Measurements from ENCODE around the gene EPS8L3. TPM values are rescaled to one million over a fixed set of nuclear protein-coding genes. Genes with fewer than 3 reads are reported as not detected.

The EPS8L3 gene
- total and polyA plus RNA-seq, 9 of the 15 experiments (the other 6 are each of a cell fraction or from before 2014, with no cell fraction given) = 0.09 to 0.42 (median 0.14) TPM; not detected in 5

DNA sequence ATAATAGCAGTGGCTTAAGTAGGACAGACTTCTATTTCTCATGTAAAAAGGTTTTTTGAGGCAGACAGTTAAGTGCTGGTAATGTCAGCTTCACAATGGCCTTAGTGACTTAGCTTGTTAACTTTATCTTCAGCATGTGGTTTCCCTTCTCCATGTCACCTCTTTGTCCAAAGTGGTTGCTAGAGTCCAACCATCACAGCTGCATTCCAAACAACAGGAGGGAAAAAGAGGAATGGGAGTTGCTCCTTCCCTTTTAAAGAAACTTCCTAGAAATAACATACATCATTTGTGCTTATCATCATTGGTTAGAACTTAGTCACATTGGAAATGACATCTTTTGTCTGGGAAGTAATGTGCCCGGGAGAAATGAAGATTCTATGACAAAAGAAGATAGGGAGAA is 41.8 kb downstream of the EPS8L3 start (continued):
- TF ChIP-seq, protein P1, sequence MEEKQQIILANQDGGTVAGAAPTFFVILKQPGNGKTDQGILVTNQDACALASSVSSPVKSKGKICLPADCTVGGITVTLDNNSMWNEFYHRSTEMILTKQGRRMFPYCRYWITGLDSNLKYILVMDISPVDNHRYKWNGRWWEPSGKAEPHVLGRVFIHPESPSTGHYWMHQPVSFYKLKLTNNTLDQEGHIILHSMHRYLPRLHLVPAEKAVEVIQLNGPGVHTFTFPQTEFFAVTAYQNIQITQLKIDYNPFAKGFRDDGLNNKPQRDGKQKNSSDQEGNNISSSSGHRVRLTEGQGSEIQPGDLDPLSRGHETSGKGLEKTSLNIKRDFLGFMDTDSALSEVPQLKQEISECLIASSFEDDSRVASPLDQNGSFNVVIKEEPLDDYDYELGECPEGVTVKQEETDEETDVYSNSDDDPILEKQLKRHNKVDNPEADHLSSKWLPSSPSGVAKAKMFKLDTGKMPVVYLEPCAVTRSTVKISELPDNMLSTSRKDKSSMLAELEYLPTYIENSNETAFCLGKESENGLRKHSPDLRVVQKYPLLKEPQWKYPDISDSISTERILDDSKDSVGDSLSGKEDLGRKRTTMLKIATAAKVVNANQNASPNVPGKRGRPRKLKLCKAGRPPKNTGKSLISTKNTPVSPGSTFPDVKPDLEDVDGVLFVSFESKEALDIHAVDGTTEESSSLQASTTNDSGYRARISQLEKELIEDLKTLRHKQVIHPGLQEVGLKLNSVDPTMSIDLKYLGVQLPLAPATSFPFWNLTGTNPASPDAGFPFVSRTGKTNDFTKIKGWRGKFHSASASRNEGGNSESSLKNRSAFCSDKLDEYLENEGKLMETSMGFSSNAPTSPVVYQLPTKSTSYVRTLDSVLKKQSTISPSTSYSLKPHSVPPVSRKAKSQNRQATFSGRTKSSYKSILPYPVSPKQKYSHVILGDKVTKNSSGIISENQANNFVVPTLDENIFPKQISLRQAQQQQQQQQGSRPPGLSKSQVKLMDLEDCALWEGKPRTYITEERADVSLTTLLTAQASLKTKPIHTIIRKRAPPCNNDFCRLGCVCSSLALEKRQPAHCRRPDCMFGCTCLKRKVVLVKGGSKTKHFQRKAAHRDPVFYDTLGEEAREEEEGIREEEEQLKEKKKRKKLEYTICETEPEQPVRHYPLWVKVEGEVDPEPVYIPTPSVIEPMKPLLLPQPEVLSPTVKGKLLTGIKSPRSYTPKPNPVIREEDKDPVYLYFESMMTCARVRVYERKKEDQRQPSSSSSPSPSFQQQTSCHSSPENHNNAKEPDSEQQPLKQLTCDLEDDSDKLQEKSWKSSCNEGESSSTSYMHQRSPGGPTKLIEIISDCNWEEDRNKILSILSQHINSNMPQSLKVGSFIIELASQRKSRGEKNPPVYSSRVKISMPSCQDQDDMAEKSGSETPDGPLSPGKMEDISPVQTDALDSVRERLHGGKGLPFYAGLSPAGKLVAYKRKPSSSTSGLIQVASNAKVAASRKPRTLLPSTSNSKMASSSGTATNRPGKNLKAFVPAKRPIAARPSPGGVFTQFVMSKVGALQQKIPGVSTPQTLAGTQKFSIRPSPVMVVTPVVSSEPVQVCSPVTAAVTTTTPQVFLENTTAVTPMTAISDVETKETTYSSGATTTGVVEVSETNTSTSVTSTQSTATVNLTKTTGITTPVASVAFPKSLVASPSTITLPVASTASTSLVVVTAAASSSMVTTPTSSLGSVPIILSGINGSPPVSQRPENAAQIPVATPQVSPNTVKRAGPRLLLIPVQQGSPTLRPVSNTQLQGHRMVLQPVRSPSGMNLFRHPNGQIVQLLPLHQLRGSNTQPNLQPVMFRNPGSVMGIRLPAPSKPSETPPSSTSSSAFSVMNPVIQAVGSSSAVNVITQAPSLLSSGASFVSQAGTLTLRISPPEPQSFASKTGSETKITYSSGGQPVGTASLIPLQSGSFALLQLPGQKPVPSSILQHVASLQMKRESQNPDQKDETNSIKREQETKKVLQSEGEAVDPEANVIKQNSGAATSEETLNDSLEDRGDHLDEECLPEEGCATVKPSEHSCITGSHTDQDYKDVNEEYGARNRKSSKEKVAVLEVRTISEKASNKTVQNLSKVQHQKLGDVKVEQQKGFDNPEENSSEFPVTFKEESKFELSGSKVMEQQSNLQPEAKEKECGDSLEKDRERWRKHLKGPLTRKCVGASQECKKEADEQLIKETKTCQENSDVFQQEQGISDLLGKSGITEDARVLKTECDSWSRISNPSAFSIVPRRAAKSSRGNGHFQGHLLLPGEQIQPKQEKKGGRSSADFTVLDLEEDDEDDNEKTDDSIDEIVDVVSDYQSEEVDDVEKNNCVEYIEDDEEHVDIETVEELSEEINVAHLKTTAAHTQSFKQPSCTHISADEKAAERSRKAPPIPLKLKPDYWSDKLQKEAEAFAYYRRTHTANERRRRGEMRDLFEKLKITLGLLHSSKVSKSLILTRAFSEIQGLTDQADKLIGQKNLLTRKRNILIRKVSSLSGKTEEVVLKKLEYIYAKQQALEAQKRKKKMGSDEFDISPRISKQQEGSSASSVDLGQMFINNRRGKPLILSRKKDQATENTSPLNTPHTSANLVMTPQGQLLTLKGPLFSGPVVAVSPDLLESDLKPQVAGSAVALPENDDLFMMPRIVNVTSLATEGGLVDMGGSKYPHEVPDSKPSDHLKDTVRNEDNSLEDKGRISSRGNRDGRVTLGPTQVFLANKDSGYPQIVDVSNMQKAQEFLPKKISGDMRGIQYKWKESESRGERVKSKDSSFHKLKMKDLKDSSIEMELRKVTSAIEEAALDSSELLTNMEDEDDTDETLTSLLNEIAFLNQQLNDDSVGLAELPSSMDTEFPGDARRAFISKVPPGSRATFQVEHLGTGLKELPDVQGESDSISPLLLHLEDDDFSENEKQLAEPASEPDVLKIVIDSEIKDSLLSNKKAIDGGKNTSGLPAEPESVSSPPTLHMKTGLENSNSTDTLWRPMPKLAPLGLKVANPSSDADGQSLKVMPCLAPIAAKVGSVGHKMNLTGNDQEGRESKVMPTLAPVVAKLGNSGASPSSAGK (IDR thresholded peaks at IDR 0.05) = no peak
- TF ChIP-seq ZBTB17 (CRISPR knock-in tag; IDR thresholded peaks at IDR 0.05) (no peak), RBFOX2 (IDR thresholded peaks at IDR 0.05; ENCODE audit: low read depth, low read length) (no peak), ARNT (IDR thresholded peaks at IDR 0.05) (no peak), RBM39 (optimal IDR thresholded peaks at IDR 0.05; ENCODE audit: low read depth, low read length) (no peak), BCOR (IDR thresholded peaks at IDR 0.05) (peak; percentile 81), SMAD3 (CRISPR knock-in tag; conservative IDR thresholded peaks at IDR 0.05) (no peak), POLR2A (conservative IDR thresholded peaks at IDR 0.05) (no peak), ZNF324 (CRISPR knock-in tag; IDR thresholded peaks at IDR 0.05) (no peak), NFIX (CRISPR knock-in tag; IDR thresholded peaks at IDR 0.05; ENCODE audit: low read depth) (no peak), RBM15 (IDR thresholded peaks at IDR 0.05; ENCODE audit: insufficient read depth, low read length) (no peak)
- TF ChIP-seq, protein P2, sequence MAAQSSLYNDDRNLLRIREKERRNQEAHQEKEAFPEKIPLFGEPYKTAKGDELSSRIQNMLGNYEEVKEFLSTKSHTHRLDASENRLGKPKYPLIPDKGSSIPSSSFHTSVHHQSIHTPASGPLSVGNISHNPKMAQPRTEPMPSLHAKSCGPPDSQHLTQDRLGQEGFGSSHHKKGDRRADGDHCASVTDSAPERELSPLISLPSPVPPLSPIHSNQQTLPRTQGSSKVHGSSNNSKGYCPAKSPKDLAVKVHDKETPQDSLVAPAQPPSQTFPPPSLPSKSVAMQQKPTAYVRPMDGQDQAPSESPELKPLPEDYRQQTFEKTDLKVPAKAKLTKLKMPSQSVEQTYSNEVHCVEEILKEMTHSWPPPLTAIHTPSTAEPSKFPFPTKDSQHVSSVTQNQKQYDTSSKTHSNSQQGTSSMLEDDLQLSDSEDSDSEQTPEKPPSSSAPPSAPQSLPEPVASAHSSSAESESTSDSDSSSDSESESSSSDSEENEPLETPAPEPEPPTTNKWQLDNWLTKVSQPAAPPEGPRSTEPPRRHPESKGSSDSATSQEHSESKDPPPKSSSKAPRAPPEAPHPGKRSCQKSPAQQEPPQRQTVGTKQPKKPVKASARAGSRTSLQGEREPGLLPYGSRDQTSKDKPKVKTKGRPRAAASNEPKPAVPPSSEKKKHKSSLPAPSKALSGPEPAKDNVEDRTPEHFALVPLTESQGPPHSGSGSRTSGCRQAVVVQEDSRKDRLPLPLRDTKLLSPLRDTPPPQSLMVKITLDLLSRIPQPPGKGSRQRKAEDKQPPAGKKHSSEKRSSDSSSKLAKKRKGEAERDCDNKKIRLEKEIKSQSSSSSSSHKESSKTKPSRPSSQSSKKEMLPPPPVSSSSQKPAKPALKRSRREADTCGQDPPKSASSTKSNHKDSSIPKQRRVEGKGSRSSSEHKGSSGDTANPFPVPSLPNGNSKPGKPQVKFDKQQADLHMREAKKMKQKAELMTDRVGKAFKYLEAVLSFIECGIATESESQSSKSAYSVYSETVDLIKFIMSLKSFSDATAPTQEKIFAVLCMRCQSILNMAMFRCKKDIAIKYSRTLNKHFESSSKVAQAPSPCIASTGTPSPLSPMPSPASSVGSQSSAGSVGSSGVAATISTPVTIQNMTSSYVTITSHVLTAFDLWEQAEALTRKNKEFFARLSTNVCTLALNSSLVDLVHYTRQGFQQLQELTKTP (IDR thresholded peaks at IDR 0.05; ENCODE audit: low read depth in 1 of 2, partially characterized antibody in 2 of 2) = no peak
- TF ChIP-seq, protein P3, sequence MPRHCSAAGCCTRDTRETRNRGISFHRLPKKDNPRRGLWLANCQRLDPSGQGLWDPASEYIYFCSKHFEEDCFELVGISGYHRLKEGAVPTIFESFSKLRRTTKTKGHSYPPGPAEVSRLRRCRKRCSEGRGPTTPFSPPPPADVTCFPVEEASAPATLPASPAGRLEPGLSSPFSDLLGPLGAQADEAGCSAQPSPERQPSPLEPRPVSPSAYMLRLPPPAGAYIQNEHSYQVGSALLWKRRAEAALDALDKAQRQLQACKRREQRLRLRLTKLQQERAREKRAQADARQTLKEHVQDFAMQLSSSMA (CRISPR knock-in tag; IDR thresholded peaks at IDR 0.05) = no peak
- TF ChIP-seq, protein P4, sequence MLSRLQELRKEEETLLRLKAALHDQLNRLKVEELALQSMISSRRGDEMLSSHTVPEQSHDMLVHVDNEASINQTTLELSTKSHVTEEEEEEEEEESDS (CRISPR knock-in tag; IDR thresholded peaks at IDR 0.05) = no peak
